ENCODE results near the gene PPL.
A peak's percentile ranks its signal among the peaks of the same experiment; 100 is the strongest.
"Not testable (repeated sequence)": the region's sequence is repeated elsewhere in the genome, so short reads cannot be mapped to it uniquely, and the experiment has no call there.

PPL gene

GRCh38 chr16:4966736-4967453, 29.9 kb upstream of the PPL start:
- no peak overlapping the region for H3K4me3 ChIP-seq (replicated peaks; ENCODE audit: low read depth, low read length)
- DNase-seq (ENCODE audit: low read depth) = no peak
- TF ChIP-seq CTCF (IDR thresholded peaks at IDR 0.05; ENCODE audit: low read length, missing control alignments) = no peak

- H3K4me3 ChIP-seq (replicated peaks; ENCODE audit: low read depth, low read length); DNase-seq (ENCODE audit: low read depth): not testable (repeated sequence)
Measured at GRCh38 chr16:4963527-4963926, 26.6 kb upstream of the PPL start.

- no peak for DNase-seq (ENCODE audit: low read depth)
- TF ChIP-seq CTCF (IDR thresholded peaks at IDR 0.05; ENCODE audit: low read length, missing control alignments) = no peak
Measured at GRCh38 chr16:4962716-4963115, 25.8 kb upstream of the PPL start.

GRCh38 chr16:4960579-4960978, 23.6 kb upstream of the PPL start:
- no peak for DNase-seq (ENCODE audit: low read depth)
- no peak overlapping the region for H3K4me3 ChIP-seq (replicated peaks; ENCODE audit: low read depth, low read length)

More at GRCh38 chr16:4962716-4963115, 25.8 kb upstream of the PPL start:
- no peak overlapping the region for H3K4me3 ChIP-seq (replicated peaks; ENCODE audit: low read depth, low read length)

GRCh38 chr16:4958510-4959438, 21.8 kb upstream of the PPL start:
- TF ChIP-seq CTCF (IDR thresholded peaks at IDR 0.05; ENCODE audit: low read length, missing control alignments) = no peak
- H3K4me3 ChIP-seq (replicated peaks; ENCODE audit: low read depth, low read length) = peak overlapping the region; percentile 41

More at GRCh38 chr16:4960579-4960978, 23.6 kb upstream of the PPL start:
- TF ChIP-seq CTCF (IDR thresholded peaks at IDR 0.05; ENCODE audit: low read length, missing control alignments) = no peak

GRCh38 chr16:4957720-4958509, 21.0 kb upstream of the PPL start, which contains the start of gene SEC14L5:
Gene SEC14L5, plus strand, starts transcription at chr16:4958330. Its CDS starts 994 bp downstream, at chr16:4959324.
- DNase-seq (ENCODE audit: low read depth) = peak; percentile 98
- no peak for TF ChIP-seq CTCF (IDR thresholded peaks at IDR 0.05; ENCODE audit: low read length, missing control alignments)
- H3K4me3 ChIP-seq (replicated peaks; ENCODE audit: low read depth, low read length) = peak within 1 kb of the TSS; percentile 59

More at GRCh38 chr16:4958510-4959438, 21.8 kb upstream of the PPL start:
- DNase-seq (ENCODE audit: low read depth) = no peak

- DNase-seq (ENCODE audit: low read depth) = no peak
- H3K4me3 ChIP-seq (replicated peaks; ENCODE audit: low read depth, low read length) = peak overlapping the region; percentile 59
- TF ChIP-seq CTCF (IDR thresholded peaks at IDR 0.05; ENCODE audit: low read length, missing control alignments) = no peak
Measured at GRCh38 chr16:4957420-4957719, 20.4 kb upstream of the PPL start.

Measured in fibroblast of pulmonary artery (primary cell).